NCI-H2107 treated with DMSO at 0.1 percent for 48 hours (cell line): ENCODE results near the gene BDNF.

Experiments used
- DNase-seq: peaks from one replicate; lab custom pipeline; 2025; ENCODE audit not compliant: unreplicated experiment; lab: John Stamatoyannopoulos, UW

The BDNF gene

DNA sequence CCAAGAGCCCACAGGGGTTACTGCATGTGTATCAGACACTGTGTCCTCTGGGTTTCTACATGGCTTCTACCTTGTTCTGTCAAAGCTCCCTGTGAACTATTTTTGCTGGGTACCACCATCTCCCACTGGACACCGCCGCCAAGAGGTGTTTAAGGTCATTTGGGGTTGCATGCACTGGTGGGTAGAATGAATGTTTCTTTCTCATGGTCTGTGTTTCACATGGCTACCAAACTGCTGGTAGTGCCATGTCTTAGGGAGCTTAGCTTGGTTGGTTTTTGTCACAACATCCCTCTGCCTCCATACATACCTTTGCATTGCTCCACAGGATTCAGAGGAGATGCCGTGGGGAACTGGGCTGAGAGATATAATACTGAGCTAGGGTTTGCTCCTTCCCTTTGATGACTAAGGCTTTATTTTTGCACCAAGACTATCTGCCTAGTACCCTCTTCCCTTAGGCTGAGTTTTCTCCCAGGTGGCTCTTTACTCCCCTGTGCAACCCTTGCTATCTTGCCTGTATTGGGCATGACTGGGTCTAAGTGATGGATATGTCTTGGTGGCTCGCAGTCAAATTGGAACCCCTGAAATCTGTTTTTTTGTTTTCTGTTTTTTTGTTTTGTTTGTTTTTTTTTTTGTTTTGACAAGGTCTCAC is 73.2 kb downstream of the BDNF start:
- DNase-seq, result no peak

DNA sequence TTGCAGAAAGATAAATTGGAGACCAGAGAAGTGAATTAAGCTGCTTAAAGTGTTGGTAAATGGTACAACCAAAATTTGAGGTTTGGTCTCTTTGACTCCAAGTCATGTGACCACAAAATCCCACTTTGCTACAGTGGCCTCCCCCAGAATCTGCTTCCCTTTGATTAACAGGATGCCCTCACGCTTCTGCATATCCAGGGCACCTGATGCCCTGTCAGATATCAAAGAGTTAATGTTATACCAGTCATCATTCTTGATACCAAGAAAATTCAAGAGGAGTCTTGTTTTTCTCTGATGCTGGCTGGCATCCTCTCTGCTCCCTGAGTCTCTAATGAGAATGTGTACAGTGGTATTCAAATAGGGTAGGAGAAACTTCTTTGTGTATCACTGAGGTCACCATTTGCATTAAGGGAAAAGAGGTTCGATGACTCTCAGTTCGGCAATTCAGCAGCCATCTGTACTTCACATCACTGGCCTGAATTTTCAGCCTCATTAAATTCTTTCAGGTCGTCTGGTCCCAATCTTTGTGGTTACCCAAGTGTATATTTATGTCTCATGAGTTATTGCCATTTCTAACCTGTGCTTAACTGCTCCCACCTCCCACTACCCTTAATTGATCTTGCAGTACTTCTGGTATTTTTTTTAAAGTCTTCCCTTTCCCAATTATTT is 73.9 kb downstream of the BDNF start:
- DNase-seq, result no peak

DNA sequence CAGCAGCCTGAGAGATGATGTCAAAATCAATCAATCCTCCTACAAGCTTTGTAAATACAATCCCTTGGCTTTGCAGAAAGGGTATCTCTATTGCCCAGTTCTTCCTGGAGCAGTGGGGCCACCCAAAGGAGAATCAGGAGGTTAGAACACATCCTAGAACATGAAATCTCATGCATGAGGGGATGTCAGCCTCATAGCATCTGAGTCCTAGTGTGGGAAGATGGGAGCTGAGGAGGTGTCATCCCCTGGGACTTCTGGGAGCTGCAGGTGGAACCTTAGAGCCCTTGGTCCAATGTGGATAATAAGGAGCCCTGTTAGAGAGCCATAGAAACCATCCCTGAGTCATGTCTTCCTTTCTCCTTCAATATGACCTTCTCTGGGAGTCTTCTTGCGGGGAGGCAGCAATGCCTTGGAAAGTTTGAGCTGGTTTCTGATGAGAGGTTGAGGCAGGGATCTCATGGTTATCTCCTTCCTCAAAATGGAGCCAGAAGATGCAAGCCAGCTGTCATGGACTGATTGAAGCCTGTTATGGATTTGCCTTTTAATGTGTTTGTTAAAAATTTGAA is 74.8 kb downstream of the BDNF start:
- DNase-seq, result no peak

DNA sequence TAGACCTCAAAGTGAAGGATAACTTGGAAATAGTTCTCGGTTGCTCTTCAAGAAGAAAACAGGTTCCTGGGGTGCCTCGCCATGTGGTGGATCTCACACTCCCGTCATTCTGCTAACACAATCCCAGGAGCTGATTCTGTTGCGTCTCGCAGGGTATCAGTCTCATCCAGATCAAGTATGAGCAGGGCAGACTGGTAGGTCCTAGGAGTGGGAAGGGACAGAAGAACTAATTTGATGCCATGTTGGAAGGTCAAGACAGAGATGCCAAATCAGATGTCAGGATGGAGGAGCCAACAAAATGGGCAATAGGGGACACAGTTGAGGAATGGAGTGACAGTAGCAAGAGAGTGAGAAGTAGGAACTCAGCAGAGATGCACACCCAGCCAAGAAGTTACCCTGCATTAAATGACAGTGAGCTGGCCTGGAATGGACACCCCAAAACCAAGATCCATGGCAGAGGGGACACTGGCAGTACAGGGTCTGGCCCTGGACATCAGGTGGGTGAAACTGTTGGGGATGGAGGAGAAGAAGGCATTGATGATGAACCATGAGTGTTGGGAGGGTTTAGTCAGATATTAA is 76.2 kb downstream of the BDNF start:
- no peak for DNase-seq

DNA sequence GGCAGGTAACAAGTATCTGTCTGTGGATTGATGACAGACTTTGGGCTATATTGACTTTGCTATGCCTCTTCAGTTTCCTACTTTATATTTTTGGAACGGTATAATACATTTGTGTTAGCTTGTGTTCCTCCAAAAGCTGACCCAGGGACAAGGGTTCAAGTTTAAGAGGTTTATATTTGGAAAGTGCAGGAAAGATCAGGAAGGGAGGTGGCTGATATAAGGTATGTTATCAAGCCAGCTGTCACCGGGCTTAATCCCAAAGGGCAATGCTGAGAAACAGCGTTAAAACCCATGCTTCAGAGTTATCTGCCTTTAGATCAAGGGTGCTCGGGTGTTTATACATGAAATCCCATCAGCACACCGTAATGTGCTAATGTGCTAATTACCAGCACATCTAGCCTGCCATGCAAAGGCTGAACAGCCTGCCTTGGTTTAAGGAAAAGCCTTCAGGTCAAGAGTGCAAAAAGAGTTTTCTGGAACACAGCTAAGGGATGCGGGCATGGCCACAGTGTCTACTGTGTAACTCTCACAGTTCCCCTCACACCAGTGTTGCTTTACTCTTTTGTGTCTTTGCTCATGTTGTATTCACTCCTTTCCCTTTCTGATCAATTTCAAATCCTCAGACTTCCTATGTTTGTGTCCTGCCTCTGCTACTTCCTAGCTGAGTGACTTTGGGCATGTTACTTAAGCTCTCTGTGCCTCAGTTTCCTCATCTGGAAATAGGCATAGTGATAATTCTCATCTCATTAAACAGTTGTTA is 77.5 kb downstream of the BDNF start:
- DNase-seq, result no peak

DNA sequence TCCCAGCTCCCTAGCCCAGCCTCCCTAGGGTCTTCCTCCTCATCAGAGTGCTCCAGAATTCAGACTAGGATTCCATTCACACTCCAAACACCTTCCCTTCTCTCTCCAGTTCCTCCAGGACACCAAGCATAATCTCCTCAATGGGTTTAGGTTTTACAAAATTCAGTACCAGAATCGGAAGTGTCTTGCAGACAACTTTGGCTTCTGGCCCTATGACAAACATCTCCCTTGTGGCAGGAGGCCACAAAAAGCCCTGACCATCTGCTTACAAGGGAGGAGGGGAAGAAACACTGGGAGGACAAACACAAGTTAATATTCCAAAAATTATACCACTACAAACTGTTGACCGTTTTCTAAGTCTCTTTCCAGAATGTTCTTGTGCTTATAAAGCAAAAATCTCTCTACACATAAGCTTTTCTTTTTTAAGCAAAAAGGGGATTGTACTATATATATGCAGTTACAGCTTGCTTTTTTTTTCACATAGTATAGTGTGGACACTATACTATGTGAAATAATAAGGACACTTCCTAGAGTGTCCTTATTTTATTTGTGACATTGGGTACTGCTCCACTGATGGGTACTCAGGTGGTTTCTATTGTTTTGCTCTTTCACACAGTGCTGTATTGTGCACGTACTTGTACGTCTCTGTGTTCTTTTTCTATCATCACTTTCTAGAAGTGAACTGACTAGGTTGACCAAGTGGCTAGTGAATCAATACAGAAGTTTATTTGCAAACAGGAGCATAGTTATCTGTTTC is 78.7 kb downstream of the BDNF start:
- no peak for DNase-seq

DNA sequence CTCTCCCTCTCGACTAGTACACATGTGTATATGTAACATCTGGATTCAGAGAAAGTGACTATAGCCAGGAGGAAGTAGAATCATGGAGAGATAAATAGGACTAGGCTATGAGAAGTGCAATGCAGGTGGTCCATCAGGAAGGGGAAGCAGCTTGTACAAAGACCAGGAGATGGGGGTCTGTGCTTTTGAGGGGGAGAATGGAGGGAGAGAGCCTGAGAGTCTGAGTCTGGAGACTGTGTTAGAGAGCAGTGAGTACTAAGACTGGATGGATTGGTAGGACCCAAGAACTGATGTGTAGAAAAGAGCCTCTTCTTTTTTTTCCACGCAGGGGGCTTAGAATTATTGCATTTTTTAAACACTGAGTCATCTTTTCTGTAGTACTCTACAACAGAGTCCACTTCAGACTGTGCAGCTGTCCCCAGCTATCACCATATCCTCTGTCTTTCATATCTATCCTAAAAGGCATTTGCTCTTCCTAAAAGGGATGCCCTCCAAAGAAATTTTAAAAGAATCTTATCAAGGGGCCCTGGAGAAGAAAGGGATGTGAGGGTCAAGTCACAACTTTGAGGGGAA is 80.4 kb downstream of the BDNF start:
- DNase-seq, result no peak

DNA sequence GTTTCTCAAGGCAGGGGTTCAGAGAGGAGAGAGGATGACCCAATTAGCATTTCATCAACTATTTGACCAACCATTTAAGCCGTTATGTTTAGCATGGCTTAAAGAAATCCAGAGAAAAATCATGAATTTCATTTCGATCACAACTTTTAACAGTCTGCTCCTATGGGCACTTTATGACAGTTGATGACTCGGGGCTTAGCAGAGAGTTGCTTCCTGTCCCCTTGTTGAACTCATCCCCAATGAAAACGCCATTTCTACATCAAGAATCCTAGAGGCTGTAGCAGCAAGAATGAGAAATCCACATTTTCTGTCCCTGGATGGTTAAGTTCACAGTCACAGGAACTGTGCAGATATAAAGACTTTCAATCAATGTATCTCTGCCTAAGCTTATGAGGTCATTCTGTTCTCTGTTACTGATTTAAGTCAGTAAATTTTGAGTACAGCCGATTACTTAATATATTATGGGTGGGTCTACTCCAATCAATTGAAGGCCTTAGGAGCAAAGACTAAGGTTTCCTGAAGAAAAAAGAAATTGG is 81.1 kb downstream of the BDNF start:
- no peak for DNase-seq

DNA sequence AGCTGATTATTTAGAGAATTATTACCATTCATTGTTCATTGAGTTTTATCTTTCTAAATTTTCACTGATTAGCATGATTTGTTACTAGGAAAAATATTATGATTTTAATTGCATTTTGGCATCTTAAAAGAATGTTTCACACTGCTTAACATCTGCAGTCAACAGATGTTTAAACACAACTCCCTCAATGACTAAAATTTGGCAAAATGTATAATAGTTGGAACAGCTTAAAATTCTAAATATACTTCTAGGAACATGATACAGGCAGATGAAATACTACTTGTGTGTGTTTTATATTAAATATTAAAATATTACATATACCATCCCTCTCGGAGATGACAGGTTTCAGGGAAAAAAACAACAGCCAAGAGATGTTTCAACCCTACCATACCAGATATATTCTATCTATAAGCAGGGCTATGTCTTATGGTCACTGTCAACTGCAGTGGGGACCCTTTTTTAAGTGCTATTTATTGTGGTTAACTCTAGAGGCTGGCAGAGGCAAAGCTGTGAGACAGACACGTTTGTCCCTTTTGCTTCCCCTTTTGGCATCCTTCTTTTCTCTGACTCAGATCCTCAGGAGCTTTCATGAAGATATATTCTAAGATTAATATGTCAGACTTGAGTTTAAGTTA is 81.9 kb downstream of the BDNF start:
- DNase-seq, result no peak

DNA sequence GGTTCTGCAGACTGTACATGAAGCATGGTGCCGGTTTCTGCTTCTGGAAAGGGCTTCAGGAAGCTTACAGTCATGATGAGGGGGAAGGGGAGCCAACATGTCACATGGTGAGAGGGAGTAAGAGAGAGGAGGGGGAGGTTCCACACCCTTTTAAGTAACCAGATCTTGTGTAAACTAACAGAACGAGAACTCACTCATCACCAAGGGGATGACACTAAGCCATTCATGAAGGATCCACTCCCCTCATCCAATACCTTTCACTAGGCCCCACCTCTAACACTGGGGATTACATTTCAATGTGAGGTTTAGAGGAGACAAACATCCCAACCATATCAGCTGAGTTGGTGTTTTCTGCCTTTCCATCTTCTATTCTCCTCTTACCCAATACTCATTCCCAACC is 83.5 kb downstream of the BDNF start:
- DNase-seq, result no peak

DNA sequence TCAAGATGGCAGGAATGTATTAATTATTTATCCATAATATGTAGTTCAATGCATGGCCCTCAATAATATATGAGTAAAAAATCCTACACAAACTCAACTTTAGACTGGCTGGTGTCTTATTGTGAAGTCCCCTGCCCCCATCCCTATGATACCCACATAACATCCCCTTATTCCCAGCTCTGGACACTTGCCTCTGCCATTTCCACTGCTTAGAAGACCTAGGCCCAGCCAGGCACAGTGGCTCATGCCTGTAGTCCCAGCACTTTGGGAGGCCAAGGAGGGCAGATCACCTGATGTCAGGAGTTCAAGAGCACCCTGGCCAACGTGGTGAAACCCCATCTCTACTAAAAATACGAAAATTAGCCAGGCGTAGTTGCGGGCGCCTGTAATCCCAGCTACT is 84.4 kb downstream of the BDNF start:
- no peak for DNase-seq

DNA sequence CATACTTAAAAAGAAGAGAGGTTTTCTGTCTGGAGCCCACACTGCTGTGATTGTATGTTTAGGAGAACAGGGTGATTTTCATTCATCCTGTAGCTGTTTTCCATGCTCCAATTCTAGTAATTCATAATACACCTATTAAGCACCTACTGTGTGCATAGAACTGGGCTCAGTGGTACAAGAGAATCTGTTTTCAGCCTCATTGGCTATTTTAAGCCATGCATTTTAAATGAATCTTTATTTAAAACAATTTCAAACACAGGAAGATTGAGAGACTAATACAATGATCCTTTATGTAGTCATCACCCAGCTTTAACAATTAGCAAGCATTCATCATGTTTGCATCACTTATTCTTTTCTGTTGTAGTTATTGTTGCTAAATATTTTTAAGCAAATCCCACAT is 86.2 kb downstream of the BDNF start:
- no peak for DNase-seq

DNA sequence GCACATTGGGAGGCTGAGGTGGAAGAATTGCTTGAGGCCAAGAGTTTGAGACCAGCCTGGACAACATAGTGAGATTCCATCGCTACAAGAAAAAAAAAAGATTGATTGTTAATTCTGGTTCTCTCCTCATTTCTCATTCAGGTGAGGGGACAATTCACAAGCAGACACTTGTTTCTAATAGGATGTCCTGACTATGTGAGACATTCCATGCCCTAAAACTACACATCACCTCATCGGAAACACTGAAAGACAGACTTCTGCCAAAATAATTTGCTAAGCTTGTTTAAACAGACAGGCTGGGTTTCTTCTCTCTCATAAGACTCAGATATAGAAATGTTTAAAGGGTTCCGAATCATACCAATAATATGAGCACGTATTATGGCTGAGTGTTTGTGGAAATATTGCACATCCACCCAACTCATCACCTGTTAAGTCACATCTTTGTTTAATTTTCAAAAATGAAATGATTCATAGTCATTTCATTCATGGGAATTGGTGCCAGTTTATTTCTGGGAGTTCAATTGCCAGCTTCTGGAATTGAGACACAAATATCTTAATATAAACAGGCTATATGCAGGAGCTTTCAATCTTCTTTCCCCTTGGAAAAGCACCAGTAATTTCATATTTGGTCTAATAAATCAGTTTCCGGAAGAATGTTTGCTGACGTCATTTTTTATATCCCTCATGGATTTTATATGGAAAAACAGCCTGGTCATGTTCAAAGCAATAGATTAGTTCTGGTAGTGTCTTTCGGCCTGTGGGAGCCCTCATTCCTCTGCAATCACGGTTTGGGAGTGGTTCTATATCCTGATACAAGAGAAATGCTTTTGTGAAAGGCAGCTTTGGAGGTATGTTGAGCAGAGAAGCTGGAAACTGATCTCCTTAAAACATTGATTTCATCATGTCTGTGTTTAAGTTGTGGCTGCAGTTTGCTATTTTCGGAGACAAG is 87.0 kb downstream of the BDNF start:
- DNase-seq, result no peak

DNA sequence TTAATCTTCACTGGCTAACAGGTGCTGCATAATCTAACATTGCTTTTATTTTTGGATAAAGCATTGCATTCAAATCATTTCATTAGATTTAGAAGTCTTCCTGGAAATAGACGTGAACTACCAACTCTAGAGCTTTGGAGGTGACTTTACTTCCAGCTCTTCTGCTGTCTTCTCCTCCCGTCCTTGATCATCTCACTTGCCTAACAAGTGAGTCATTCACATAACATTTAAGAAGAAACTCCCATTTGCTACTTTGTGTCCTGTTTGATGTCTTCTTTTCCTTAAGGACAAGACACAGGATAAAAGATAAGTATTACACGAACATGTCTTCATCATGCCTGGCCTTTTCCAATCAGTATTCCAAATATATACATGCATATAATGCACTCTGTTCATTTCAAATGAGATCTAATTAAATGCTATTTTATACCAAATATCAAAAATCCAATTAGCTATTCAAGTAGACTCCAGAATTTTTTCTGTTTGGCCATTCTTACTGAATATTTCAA is 88.3 kb downstream of the BDNF start:
- no peak for DNase-seq

DNA sequence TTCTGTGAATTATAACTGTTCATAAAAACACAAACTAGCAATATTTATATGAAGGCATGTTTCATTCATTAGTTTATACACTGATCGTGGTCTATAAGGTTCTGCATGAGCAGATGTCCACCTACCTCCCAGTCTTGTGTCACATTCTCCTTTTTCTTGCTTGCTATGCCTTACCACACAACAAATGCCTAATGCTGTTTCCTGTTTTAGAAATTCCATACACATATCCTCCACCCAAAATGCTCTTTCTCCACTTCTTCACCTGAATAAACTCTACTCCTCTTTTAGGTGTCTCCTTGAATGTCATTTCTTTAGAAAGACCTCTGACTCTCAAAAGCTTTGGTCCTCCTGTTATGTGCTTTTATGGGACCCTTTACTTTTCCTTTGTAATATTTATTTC is 88.9 kb downstream of the BDNF start:
- no peak for DNase-seq

DNA sequence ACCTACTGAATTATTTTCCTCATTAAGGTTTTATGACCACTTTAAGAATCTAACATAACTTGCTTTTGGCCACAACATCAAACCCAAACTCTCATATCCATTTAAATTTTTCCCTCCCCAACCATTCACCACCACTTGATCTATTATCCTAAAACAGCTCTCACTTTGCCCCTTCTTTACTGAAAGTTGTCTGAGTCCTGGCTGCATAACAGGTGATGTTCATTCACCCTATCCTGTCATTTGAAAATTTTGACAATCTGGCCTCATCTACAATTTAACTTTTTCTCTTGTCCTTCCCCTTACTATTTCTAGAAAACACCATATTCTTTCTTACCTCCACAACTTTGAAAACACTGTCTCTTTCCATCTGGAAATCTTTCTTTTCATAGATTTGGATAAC is 89.3 kb downstream of the BDNF start:
- DNase-seq, result no peak

DNA sequence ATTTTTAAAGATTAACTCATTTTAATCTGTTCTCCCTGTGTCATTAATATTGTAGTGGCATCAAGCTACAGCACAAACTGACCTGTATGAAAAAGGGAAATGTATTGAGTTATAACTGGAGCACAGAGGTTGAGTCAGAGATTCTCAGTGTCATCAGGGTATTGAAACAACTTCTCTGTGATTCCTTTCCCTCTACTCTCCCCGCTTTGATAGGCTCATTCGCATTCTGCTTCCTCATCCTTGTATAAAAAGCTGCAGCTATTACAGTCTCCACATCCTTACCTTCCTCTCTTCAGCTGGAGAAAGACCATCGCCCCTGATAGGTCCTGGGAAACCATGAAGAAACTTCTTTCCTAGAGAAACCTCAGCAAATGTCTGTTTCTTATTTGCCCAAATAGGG is 90.0 kb downstream of the BDNF start:
- DNase-seq, result no peak

DNA sequence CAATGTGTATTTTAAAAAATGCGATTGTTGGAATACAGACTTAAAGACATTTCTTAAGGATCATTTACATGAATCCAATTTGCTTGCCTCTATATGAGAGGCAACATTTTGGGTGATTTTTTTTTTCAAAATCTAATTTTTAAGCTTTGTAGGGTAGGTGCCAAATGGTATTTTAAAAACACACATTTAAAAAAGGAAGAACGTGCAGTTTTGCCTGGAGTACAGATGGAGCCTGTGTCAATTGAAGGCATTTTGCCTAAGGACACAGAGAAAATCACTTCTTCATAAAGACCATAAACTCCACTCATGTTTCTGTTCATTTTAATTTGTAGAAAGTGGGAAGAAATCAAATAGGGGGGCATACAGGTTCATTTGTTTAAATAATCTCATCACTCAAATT is 91.3 kb downstream of the BDNF start:
- no peak for DNase-seq

DNA sequence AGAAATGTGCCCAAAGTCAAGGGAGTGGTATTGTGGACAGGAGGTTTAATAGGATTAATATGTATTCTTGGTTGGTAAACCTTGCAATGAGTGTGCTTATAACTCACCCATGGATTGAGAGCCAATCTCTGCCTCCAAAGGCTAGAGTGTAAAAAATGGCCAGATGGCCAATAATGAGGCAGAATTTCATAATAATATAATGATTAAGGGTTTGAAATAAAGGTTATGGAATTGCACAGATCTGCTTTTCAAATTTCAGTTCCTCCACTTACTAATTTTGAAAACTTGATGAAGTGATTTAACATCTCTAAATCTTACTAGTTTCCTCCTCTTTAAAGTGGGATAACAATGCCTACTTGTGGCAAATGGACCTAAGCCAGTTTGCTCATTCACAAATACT is 94.8 kb downstream of the BDNF start:
- no peak for DNase-seq
